ENCODE measurements around the gene PAQR5. TPM values are rescaled to one million over a fixed set of nuclear protein-coding genes. Genes with fewer than 3 reads are reported as not detected.

PAQR5 gene
- total and polyA plus RNA-seq, 2 donors (not counting 3 experiments of a cell fraction or from before 2014, with no cell fraction given) = 0.08 to 0.09 TPM

DNA sequence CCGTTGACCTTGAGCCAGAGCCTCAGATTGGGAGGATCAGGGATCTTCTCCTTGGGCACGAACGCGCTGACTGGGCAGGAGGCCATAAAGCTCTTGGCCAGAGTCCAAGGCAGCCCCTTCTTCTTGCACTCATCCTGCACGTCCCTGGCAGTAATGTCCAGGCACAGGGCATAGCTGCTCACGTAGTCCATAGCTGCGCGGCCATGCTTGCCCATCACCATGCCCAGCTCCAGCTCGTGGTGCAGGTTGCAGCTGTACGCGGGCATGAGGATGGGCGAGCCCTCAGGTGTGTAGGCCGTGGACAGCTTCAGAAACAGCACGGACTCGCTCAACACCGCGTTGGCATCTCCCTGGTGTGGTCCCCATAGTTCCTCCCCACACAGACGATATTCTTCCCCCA, 136.0 kb downstream of the PAQR5 start:
- Histone ChIP-seq H2AFZ (ENCODE audit: low read depth, low read length) (no peak overlapping the region), H3K4me1 (ENCODE audit: control insufficient read depth, extremely low read depth, insufficient read depth, low read length) (no peaks in the 10 kb centered on the region), H3K79me2 (ENCODE audit: control insufficient read depth, insufficient read depth, low read length) (peaks cover 20% of the 10 kb centered on the region), H3K9me3 (replicated peaks; ENCODE audit: control insufficient read depth, insufficient read depth, low read length) (no peaks in the 10 kb centered on the region), H3K9ac (replicated peaks; ENCODE audit: extremely low read depth, insufficient read depth, low read length) (no peak overlapping the region), H4K20me1 (replicated peaks; ENCODE audit: control insufficient read depth, extremely low read depth, insufficient read depth, low read length) (no peaks in the 10 kb centered on the region), H3K36me3 (ENCODE audit: control insufficient read depth in 2 of 2, extremely low read depth in 1 of 2, insufficient read depth in 2 of 2, low read length in 2 of 2) (peaks cover 6 to 34% of the 10 kb centered on the region in 2 experiments), H3K27ac (ENCODE audit: insufficient read depth, low read depth, low read length) (no peak overlapping the region), H3K27me3 (ENCODE audit: control insufficient read depth in 2 of 2, insufficient read depth in 2 of 2, low read length in 2 of 2) (no peaks in the 10 kb centered on the region), H3K4me3 (replicated peaks in 1 of 3; ENCODE audit: insufficient read depth in 1 of 3, low read depth in 1 of 3, low read length in 3 of 3) (no peak overlapping the region), H3K4me2 (ENCODE audit: insufficient read depth, low read length) (no peak overlapping the region), H3K9me1 (replicated peaks; ENCODE audit: control insufficient read depth, extremely low read depth, insufficient read depth, low read length) (no peaks in the 10 kb centered on the region)
- FAIRE-seq = no peak
- dilution Hi-C loops (cut with MboI; ENCODE audit: extremely low pct_ligation_motif_present, low sequenced_read_pairs) = no loop called here
- ChIA-PET CTCF (no interaction called here), POLR2A (no interaction called here)
- intact Hi-C loops (cut with micrococcal nuclease) = no loop called here
- TF ChIP-seq POLR2AphosphoS5 (IDR thresholded peaks at IDR 0.05; ENCODE audit: insufficient read depth, low read depth, low read length) (no peak), JUN (IDR thresholded peaks at IDR 0.05; ENCODE audit: borderline replicate concordance, insufficient read depth, insufficient read length, low read depth) (no peak), POLR2A (IDR thresholded peaks at IDR 0.05; ENCODE audit: low read depth, low read length) (no peak), EZH2 (IDR thresholded peaks at IDR 0.05; ENCODE audit: borderline replicate concordance, low read depth, low read length, severe bottlenecking) (no peak), GATA2 (IDR thresholded peaks at IDR 0.05; ENCODE audit: insufficient read depth, insufficient read length, low read depth, low read length) (no peak), MYC (IDR thresholded peaks at IDR 0.05; ENCODE audit: low read depth, low read length) (no peak), FOS (IDR thresholded peaks at IDR 0.05; ENCODE audit: borderline replicate concordance, insufficient read depth, low read length) (no peak)
- TF ChIP-seq, protein P1, sequence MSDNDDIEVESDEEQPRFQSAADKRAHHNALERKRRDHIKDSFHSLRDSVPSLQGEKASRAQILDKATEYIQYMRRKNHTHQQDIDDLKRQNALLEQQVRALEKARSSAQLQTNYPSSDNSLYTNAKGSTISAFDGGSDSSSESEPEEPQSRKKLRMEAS (IDR thresholded peaks at IDR 0.05; ENCODE audit: insufficient read depth, insufficient read length) = no peak
- TF ChIP-seq, protein P2, sequence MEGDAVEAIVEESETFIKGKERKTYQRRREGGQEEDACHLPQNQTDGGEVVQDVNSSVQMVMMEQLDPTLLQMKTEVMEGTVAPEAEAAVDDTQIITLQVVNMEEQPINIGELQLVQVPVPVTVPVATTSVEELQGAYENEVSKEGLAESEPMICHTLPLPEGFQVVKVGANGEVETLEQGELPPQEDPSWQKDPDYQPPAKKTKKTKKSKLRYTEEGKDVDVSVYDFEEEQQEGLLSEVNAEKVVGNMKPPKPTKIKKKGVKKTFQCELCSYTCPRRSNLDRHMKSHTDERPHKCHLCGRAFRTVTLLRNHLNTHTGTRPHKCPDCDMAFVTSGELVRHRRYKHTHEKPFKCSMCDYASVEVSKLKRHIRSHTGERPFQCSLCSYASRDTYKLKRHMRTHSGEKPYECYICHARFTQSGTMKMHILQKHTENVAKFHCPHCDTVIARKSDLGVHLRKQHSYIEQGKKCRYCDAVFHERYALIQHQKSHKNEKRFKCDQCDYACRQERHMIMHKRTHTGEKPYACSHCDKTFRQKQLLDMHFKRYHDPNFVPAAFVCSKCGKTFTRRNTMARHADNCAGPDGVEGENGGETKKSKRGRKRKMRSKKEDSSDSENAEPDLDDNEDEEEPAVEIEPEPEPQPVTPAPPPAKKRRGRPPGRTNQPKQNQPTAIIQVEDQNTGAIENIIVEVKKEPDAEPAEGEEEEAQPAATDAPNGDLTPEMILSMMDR (IDR thresholded peaks at IDR 0.05; ENCODE audit: extremely low read depth in 1 of 2, insufficient read depth in 1 of 2, low read depth in 1 of 2, low read length in 2 of 2) = no peak
- no peak for DNase-seq (ENCODE audit: low read depth, low spot score)
- BruUV-seq (replicated peaks) = no TSS peak

All from endothelial cell of umbilical vein (primary cell).